H1 (cell line): ENCODE data around the gene EXOC6. TPM values are rescaled to one million over a fixed set of nuclear protein-coding genes. Genes with fewer than 3 reads are reported as not detected.

ENCODE experiments used
- CTCF ChIA-PET: fragments of 300-600 bp; sonication (Branson Sonifier 250); formaldehyde crosslinking; loops from one replicate; lab custom pipeline; 2021; ENCODE audit not compliant: partially characterized antibody; lab: Charles Lee
- POLR2A ChIA-PET: fragments of 300-600 bp; sonication (Branson Sonifier 250); formaldehyde crosslinking; loops from one replicate; lab custom pipeline; 2021; ENCODE audit warnings: inconsistent platforms; ENCODE audit not compliant: partially characterized antibody; lab: Charles Lee
- DNase-seq, 2 experiments: peaks; one replicate each; pipeline versions ENCODE4 v3.0.0 to v3.0.0-alpha.2; 2010 to 2022; ENCODE audit warnings: low spot score in 2 of 2, low read depth in 1 of 2, mixed read lengths in 1 of 2
- FAIRE-seq: peaks from 2 replicates; lab custom pipeline; 2011; peaks lifted over from hg19 to GRCh38; lab: Jason Lieb, UNC
- H2AFZ ChIP-seq: 2 replicates; pipeline ENCODE4 v1.8.1; 2012; ENCODE audit warnings: low read length, inconsistent platforms
- H2AK5ac ChIP-seq: 2 replicates; pipeline ENCODE4 v1.6.1; 2013; ENCODE audit warnings: low read depth, low read length
- H2BK120ac ChIP-seq: replicated peaks from 2 replicates; pipeline ENCODE3; 2013; ENCODE audit warnings: low read depth, low read length, inconsistent platforms
- H2BK12ac ChIP-seq: 2 replicates; pipeline ENCODE4 v1.6.1; 2013; ENCODE audit warnings: low read depth, low read length
- H2BK15ac ChIP-seq: 2 replicates; pipeline ENCODE4 v1.6.1; 2013; ENCODE audit warnings: low read length
- H2BK20ac ChIP-seq: 2 replicates; pipeline ENCODE4 v1.6.1; 2013; ENCODE audit warnings: low read length
- H2BK5ac ChIP-seq: 2 replicates; pipeline ENCODE4 v1.6.1; 2013; ENCODE audit warnings: low read depth, low read length
- H3K14ac ChIP-seq: 2 replicates; pipeline ENCODE4 v1.6.1; 2013; ENCODE audit warnings: inconsistent platforms; ENCODE audit not compliant: insufficient read length
- H3K18ac ChIP-seq: 2 replicates; pipeline ENCODE4 v1.6.1; 2013; ENCODE audit warnings: low read length; ENCODE audit errors: extremely low read depth
- H3K23ac ChIP-seq: 2 replicates; pipeline ENCODE4 v1.6.1; 2013; ENCODE audit warnings: inconsistent platforms; ENCODE audit not compliant: insufficient read length
- H3K23me2 ChIP-seq: 2 replicates; pipeline ENCODE4 v1.6.1; 2013; ENCODE audit warnings: low read depth, low read length
- H3K27ac ChIP-seq: 2 replicates; pipeline ENCODE4 v1.6.1; 2011; ENCODE audit warnings: low read depth, low read length, inconsistent platforms
- H3K27me3 ChIP-seq, 4 experiments: replicated peaks in 1 of 4; 1 replicate in 1 of 4; 2 replicates in 3 of 4; pipeline versions ENCODE4 v1.6.1 to v1.8.1; 2011 to 2013; ENCODE audit warnings: low read length in 3 of 4, mild to moderate bottlenecking in 3 of 4, inconsistent platforms in 2 of 4, mixed read lengths in 2 of 4, moderate library complexity in 1 of 4; ENCODE audit not compliant: control insufficient read depth in 3 of 4, insufficient read depth in 3 of 4; ENCODE audit errors: extremely low read depth in 1 of 4
- H3K36me3 ChIP-seq, 4 experiments: 2 replicates each; pipeline versions ENCODE4 v1.6.1 to v1.8.1; 2011 to 2013; ENCODE audit warnings: mild to moderate bottlenecking in 4 of 4, low read length in 3 of 4, moderate library complexity in 2 of 4, control low read depth in 1 of 4, inconsistent platforms in 1 of 4; ENCODE audit not compliant: insufficient read depth in 4 of 4, control insufficient read depth in 2 of 4
- H3K4ac ChIP-seq: replicated peaks from 2 replicates; pipeline ENCODE3; 2013; ENCODE audit warnings: low read length, low read depth, mixed read lengths, inconsistent platforms; ENCODE audit not compliant: insufficient read length
- H3K4me1 ChIP-seq, 4 experiments: replicated peaks in 1 of 4; 1 replicate in 1 of 4; 2 replicates in 3 of 4; pipeline versions ENCODE4 v1.6.1 to v1.8.1; 2011 to 2013; ENCODE audit warnings: low read length in 3 of 4, inconsistent platforms in 2 of 4, mixed read lengths in 1 of 4; ENCODE audit not compliant: insufficient read depth in 4 of 4, control insufficient read depth in 3 of 4
- H3K4me2 ChIP-seq, 2 experiments: 2 replicates each; pipeline versions ENCODE4 v1.6.1 to v1.8.1; 2011 to 2013; ENCODE audit warnings: low read depth in 2 of 2, low read length in 2 of 2, control low read depth in 1 of 2, inconsistent platforms in 1 of 2, mild to moderate bottlenecking in 1 of 2; ENCODE audit not compliant: insufficient read depth in 1 of 2
- H3K4me3 ChIP-seq, 4 experiments: fragments of 200-600, 300-600 bp in 1 of 4; sonication (generic), shearing (Covaris generic), sonication (Bioruptor Twin) in 1 of 4; 2 replicates each; pipeline versions ENCODE4 v1.5.1 to v1.8.1; 2011 to 2016; ENCODE audit warnings: low read length in 4 of 4, low read depth in 3 of 4, control low read depth in 2 of 4, inconsistent platforms in 2 of 4, mild to moderate bottlenecking in 2 of 4, mixed read lengths in 1 of 4, moderate library complexity in 1 of 4; ENCODE audit not compliant: insufficient read depth in 2 of 4; ENCODE audit errors: extremely low read depth in 1 of 4
- H3K56ac ChIP-seq: replicated peaks from 2 replicates; pipeline ENCODE3; 2013; ENCODE audit warnings: low read depth, mild to moderate bottlenecking, mixed read lengths, low read length, inconsistent platforms; ENCODE audit not compliant: insufficient read length
- H3K79me1 ChIP-seq: 2 replicates; pipeline ENCODE4 v1.6.1; 2013; ENCODE audit warnings: low read depth, low read length, control low read depth
- H3K79me2 ChIP-seq, 2 experiments: 2 replicates each; pipeline versions ENCODE4 v1.6.1 to v1.8.1; 2012 to 2013; ENCODE audit warnings: low read length in 2 of 2, mild to moderate bottlenecking in 2 of 2, inconsistent platforms in 1 of 2; ENCODE audit not compliant: insufficient read depth in 2 of 2, control insufficient read depth in 1 of 2
- H3K9ac ChIP-seq, 4 experiments: replicated peaks in 1 of 4; 1 replicate in 1 of 4; 2 replicates in 3 of 4; pipeline versions ENCODE4 v1.6.1 to v1.8.1; 2011 to 2013; ENCODE audit warnings: low read depth in 3 of 4, low read length in 3 of 4, control low read depth in 2 of 4, mild to moderate bottlenecking in 2 of 4, moderate library complexity in 2 of 4, inconsistent platforms in 1 of 4; ENCODE audit errors: extremely low read depth in 1 of 4
- H3K9me3 ChIP-seq, 2 experiments: 2 replicates each; pipeline versions ENCODE4 v1.6.1 to v1.8.1; 2012 to 2013; ENCODE audit warnings: mild to moderate bottlenecking in 2 of 2, moderate library complexity in 2 of 2, control low read depth in 1 of 2, inconsistent platforms in 1 of 2, low read depth in 1 of 2, low read length in 1 of 2, mixed read lengths in 1 of 2; ENCODE audit not compliant: insufficient read depth in 2 of 2
- H4K20me1 ChIP-seq, 2 experiments: replicated peaks in 1 of 2; 2 replicates each; pipeline versions ENCODE3 to v1.8.1; 2011 to 2013; ENCODE audit warnings: inconsistent platforms in 2 of 2, low read length in 2 of 2, mild to moderate bottlenecking in 1 of 2; ENCODE audit not compliant: insufficient read depth in 2 of 2, control insufficient read depth in 1 of 2
- H4K5ac ChIP-seq: 2 replicates; pipeline ENCODE4 v1.6.1; 2013; ENCODE audit warnings: low read length, low read depth, mixed read lengths, inconsistent platforms; ENCODE audit not compliant: insufficient read length
- H4K8ac ChIP-seq: 2 replicates; pipeline ENCODE4 v1.8.0; 2013; ENCODE audit warnings: mild to moderate bottlenecking, moderate library complexity, low read length, inconsistent platforms; ENCODE audit not compliant: insufficient read depth; ENCODE audit errors: extremely low read depth
- H4K91ac ChIP-seq: replicated peaks from 2 replicates; pipeline ENCODE3; 2013; ENCODE audit warnings: low read length, mixed read lengths, inconsistent platforms; ENCODE audit not compliant: insufficient read length
- EGR1 ChIP-seq: IDR thresholded peaks from 2 replicates; pipeline ENCODE4 v1.6.1; 2011; ENCODE audit warnings: low read depth, low read length, borderline replicate concordance
- KDM4A ChIP-seq: IDR thresholded peaks from one replicate; pipeline ENCODE4 v1.7.1; 2012; ENCODE audit warnings: low read depth, mild to moderate bottlenecking, moderate library complexity, low read length, inconsistent platforms; ENCODE audit not compliant: severe bottlenecking
- SAP30 ChIP-seq: fragments of 300-600 bp; sonication (generic); IDR thresholded peaks from 2 replicates; pipeline ENCODE4 v1.7.1; 2012; ENCODE audit warnings: low read length, moderate library complexity, mild to moderate bottlenecking, inconsistent platforms; ENCODE audit not compliant: insufficient read depth, insufficient replicate concordance
- WGBS, 2 experiments: shearing (Covaris generic) in 1 of 2; methylation state at CpG; one replicate each; pipeline versions ENCODE4 v1.1.6 to v1.1.7; 2013 to 2015; ENCODE audit warnings: low lambda C conversion rate in 2 of 2, mixed read lengths in 2 of 2, inconsistent platforms in 1 of 2, low coverage in 1 of 2, missing lambda C conversion rate in 1 of 2; ENCODE audit not compliant: insufficient replicate concordance in 2 of 2, insufficient coverage in 1 of 2, insufficient read length in 1 of 2; ENCODE audit errors: extremely low coverage in 1 of 2, missing lambda C conversion rate in 1 of 2; 5-methylcytosine and 5-hydroxymethylcytosine counted together
- polyA plus RNA-seq, 7 experiments: library from polyadenylated mRNA; depleted of rRNA in 3 of 7; stranded (reverse) in 5 of 7; unstranded in 2 of 7; fragments of >200 nt in 5 of 7; fragments of 200-250 nt in 2 of 7; gene quantifications; 1 replicate in 5 of 7; 2 replicates in 1 of 7; 4 replicates in 1 of 7; pipeline versions ENCODE4 v1.2.1 to v1.2.3, GENCODE V29; 2011 to 2013; ENCODE audit warnings: missing spikeins in 2 of 7, mixed read lengths in 2 of 7
- total RNA-seq: library from RNA; stranded (reverse); fragmentation: NEBNext Ultra II Directional; extraction: Animal tissue kit (Norgen Biotek cat#: 25700); gene quantifications from 2 replicates; pipeline ENCODE4 v1.2.1, GENCODE V29; 2021

Gene EXOC6
- total and polyA plus RNA-seq, 2 of the 8 experiments (the other 6 are each of a cell fraction or from before 2014, with no cell fraction given), result 1.7 to 4.5 TPM

DNA sequence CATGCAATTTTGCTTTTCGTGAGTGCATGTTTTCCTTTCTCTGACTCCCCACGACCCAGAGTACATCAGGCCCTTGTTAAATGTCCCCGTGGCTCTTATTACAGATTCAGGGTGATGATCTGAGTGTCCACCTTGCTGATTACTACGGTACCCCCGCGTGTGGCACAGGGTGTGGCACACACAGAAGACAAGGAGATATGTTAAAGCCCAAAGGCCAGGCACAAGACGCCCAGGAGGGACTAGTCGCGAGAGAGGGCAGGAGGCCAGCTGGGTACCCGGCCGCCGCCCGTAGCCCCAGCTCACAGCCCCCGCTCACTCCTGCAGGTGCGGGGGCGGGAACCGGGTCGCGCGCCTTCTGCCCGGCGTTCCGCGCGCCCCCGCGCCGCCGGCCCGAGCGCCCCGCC is 281 bp upstream of the EXOC6 start:
- Histone ChIP-seq H3K27ac (no peak overlapping the region), H4K91ac (no peak overlapping the region), H2AK5ac (no peak overlapping the region), H4K20me1 (peaks cover 0 to 3% of the 10 kb centered on the region in 2 experiments), H2BK120ac (no peak overlapping the region), H3K36me3 (no peaks in the 10 kb centered on the region), H3K27me3 (peaks cover 3 to 28% (median 14%) of the 10 kb centered on the region in 4 experiments), H3K4me3 (peak overlapping the region; percentile 62 to 89 (median 69)), H3K56ac (no peak overlapping the region), H3K18ac (no peak overlapping the region; the same call in 1 of the 2 replicates), H3K9ac (peak overlapping the region in 1 of 4 experiments; percentile 45; a peak in 1 of 7 replicates), H2BK5ac (no peak overlapping the region), H3K4ac (no peak overlapping the region), H4K5ac (no peak overlapping the region), H3K79me1 (no peaks in the 10 kb centered on the region), H2BK12ac (no peak overlapping the region), H3K4me2 (peak overlapping the region; percentile 61 to 83), H3K9me3 (no peaks in the 10 kb centered on the region; a peak in 1 of 4 replicates), H2BK20ac (no peak overlapping the region), H2BK15ac (no peak overlapping the region), H2AFZ (peak overlapping the region; percentile 83; the same call in 1 of the 2 replicates), H4K8ac (no peak overlapping the region), H3K14ac (no peak overlapping the region), H3K4me1 (peaks cover 0 to 2% (median 0%) of the 10 kb centered on the region in 4 experiments; a peak in 2 of 7 replicates), H3K23me2 (peaks cover 7% of the 10 kb centered on the region; the same call in 1 of the 2 replicates), H3K79me2 (no peaks in the 10 kb centered on the region), H3K23ac (no peak overlapping the region)
- CTCF ChIA-PET, result interaction anchor here (0.6 to 9.2 kb wide), 6 partner anchors 12 to 277 kb away, joined by 3 to 86 read pairs (median 3); no protein-coding TSS in a partner anchor
- DNase-seq, result no peak
- POLR2A ChIA-PET, result interaction anchor here (0.6 to 1.5 kb wide), 3 partner anchors 10 to 274 kb away, joined by 3 to 8 read pairs (median 4); partner anchors contain the start of gene IDE
- FAIRE-seq, result no peak
- WGBS, 2 experiments, result 18% methylated on average over 7 of the region's 32 CpGs; no CpG with 5 or more reads in 1 of the 2 experiments
- TF ChIP-seq EGR1 (peak; percentile 97; the same call in 1 of the 2 replicates), SAP30 (no peak), KDM4A (peak; percentile 13)
